SIG-M5 (cell line): ENCODE results near the gene GPR68.
"Not testable (repeated sequence)": the region's sequence is repeated elsewhere in the genome, so short reads cannot be mapped to it uniquely, and the experiment has no call there.

Experiments used
- DNase-seq: peaks from one replicate; lab custom pipeline; 2025; lab: John Stamatoyannopoulos, UW

The GPR68 gene

DNA sequence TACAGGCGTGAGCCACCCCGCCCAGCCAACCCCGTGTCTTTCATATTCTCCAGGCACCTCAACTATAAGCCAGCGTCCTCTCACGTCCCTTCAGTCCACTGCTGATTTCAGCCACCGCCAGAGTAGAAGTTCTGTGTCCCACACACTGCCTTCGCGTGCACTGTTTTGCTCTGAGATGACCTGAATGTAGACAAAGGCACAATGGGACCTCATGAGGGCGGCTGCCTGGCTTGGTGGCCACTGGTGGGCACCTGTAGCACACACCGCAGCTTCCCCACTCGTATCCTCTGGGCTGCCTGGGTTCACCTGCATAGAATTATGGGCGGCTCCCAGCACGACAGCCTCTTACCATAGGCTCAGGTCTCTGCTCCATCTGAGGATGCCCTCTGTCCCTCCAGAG lies 57.2 kb downstream of the GPR68 start:
- no peak for DNase-seq

DNA sequence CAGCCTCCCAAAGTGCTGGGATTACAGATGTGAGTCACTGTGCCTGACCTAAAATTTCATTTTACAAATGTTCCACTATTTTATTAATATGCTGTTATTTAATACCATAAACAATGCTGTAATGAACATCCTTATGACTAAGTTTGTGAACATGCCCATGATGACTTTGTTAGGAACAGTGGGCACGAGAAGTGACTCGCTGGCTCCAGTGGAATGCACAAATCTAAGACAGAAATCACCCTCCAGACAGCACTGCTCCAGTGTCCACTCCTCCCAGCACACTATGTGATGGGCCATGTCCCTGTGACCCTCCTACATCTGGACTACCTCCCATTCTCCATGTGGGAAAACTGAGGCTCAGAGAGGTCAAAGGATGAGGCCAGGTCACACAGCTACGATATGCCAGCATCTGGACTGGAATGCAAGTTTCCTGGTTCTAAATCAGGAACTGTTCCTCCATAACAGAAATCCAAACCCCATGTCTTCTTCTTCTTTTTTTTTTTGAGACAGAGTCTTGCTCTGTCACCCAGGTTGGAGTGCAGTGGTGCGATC lies 57.9 kb downstream of the GPR68 start:
- no peak for DNase-seq

DNA sequence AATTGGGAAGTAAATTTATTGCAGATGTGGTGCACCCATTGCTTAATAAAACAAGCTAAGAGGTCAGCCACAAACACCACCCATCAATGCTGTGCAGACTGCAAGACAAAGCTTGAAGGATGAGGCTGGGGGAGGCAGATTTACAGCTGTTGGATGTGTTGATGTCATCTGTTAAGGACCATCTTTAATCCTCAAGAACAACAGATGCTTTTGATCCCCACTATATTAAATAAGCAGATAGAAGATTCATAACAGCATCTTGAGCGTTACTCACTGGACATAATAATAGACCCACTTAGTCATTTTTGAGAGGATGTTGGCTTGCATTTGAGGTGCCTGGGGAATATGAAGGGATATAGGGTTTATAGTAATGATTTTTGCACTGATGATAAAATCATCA lies 58.8 kb downstream of the GPR68 start:
- no peak for DNase-seq

DNA sequence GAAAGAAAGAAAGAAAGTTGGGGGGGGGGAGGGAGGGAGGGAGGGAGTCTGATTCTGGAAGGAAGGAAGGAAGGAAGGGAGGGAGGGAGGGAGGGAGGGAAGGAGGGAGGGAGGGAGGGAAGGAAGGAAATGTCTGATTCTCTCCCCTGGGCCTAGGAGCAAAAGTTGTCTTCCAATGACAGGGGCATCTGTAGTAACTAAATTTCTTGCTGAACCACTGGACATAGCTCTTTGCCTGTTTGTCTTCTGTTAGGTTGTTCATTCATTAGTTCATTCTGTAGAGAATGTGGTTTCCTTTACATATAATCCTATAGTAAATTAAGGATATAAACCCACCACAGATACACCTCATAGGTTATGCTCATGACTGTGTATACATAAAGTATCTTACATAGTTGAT lies 59.9 kb downstream of the GPR68 start:
- DNase-seq = no peak

DNA sequence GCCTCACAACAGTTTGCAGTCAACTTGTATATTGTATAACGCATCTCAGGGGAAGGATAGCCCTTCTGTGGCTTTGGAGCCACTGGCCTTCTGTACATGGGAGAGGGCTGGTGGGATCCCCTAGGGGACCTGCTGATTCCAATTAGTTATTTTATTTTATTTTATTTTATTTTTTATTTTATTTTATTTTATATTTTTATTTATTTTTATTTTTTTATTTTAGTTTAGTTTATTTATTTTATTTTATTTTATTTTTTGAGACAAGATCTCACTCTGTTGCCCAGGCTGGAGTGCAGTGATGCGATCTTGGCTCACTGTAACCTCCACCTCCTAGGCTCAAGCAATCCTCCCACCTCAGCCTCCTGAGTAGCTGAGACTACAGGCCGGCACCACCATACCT lies 61.8 kb downstream of the GPR68 start:
- DNase-seq = not testable (repeated sequence)
